ENCODE results near the gene TMIGD2.

Gene TMIGD2

GRCh38 chr19:4324228-4324627 is 22.0 kb upstream of the TMIGD2 start:
- TF ChIP-seq CTCF (conservative IDR thresholded peaks at IDR 0.05; ENCODE audit: low read depth, low read length), result no peak

GRCh38 chr19:4323692-4324091 is 21.5 kb upstream of the TMIGD2 start:
- no peak overlapping the region for H3K4me3 ChIP-seq (ENCODE audit: low read length)
- no peak for DNase-seq (ENCODE audit: low read depth)
- TF ChIP-seq CTCF (conservative IDR thresholded peaks at IDR 0.05; ENCODE audit: low read depth, low read length), result no peak

More at GRCh38 chr19:4324228-4324627, 22.0 kb upstream of the TMIGD2 start:
- no peak for DNase-seq (ENCODE audit: low read depth)
- H3K4me3 ChIP-seq (ENCODE audit: low read length), result no peak overlapping the region

DNA sequence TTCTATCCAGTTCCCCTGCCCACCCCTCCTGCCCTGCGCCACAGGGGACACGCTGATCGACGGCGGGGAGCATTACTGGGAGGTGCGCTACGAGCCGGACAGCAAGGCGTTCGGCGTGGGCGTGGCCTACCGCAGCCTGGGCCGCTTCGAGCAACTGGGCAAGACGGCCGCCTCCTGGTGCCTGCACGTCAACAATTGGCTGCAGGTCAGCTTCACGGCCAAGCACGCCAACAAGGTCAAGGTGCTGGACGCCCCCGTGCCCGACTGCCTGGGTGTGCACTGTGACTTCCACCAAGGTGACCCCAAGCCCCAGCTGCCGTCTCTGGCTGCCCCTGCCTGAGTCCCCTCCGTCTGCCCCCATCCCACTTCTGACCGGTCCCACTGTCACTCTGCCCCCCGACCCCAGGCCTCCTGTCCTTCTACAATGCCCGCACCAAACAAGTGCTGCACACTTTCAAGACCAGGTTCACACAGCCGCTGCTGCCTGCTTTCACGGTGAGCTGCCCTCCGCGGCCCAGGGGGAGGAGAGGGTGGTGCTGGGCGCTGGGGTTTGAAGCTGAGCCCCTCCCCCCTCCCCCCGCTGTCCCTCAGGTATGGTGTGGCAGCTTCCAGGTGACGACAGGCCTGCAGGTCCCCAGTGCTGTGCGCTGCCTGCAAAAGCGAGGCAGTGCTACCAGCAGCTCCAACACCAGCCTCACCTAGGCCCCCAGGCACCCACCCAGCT is 20.9 kb upstream of the TMIGD2 start:
- TF ChIP-seq CTCF (conservative IDR thresholded peaks at IDR 0.05; ENCODE audit: low read depth, low read length), result no peak
- DNase-seq (ENCODE audit: low read depth), result no peak
- no peak overlapping the region for H3K4me3 ChIP-seq (ENCODE audit: low read length)

DNA sequence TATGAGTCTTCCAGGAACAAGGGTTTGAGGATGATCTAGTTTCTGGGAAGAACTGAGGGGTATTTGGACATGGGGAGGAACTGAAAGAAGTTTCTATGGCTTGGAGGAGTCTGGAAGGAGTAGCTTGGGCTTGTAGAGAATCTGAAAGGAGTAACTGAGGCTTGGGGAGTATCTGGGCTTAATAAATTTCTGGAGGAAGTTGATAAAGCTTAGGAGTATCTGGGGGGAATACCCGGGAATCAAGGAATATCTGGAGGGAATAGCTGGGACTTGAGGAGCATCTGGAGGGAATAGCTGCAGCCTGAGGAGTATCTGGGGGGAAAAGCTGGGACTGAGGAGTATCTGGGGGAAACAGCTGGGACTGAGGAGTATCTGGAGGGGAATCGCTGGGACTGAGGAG is 18.2 kb upstream of the TMIGD2 start:
- no peak overlapping the region for H3K4me3 ChIP-seq (ENCODE audit: low read length)
- no peak for DNase-seq (ENCODE audit: low read depth)
- no peak for TF ChIP-seq CTCF (conservative IDR thresholded peaks at IDR 0.05; ENCODE audit: low read depth, low read length)

- H3K4me3 ChIP-seq (ENCODE audit: low read length), result no peak overlapping the region
- no peak for DNase-seq (ENCODE audit: low read depth)
- TF ChIP-seq CTCF (conservative IDR thresholded peaks at IDR 0.05; ENCODE audit: low read depth, low read length), result no peak
Observed at GRCh38 chr19:4319067-4319718, 17.0 kb upstream of the TMIGD2 start.

GRCh38 chr19:4318460-4318859 is 16.3 kb upstream of the TMIGD2 start:
- no peak for DNase-seq (ENCODE audit: low read depth)
- H3K4me3 ChIP-seq (ENCODE audit: low read length), result no peak overlapping the region
- no peak for TF ChIP-seq CTCF (conservative IDR thresholded peaks at IDR 0.05; ENCODE audit: low read depth, low read length)

DNA sequence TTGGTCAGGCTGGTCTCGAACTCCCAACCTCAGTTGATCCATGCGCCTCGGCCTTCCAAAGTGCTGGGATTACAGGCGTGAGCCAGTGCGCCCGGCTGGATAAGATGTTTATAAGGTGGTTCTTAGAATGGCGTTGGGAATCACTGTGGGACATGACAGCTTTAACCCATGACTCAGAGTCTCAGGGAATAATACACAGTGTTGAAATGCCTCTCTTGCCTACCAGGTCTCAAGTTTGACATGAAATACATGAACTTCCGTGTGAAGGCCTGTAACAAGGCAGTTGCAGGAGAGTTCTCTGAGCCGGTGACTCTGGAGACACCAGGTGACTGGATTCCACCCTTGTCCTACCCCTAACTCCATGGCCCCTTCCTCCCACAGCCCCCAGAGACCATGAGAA is 14.8 kb upstream of the TMIGD2 start:
- no peak overlapping the region for H3K4me3 ChIP-seq (ENCODE audit: low read length)
- no peak for TF ChIP-seq CTCF (conservative IDR thresholded peaks at IDR 0.05; ENCODE audit: low read depth, low read length)
- no peak for DNase-seq (ENCODE audit: low read depth)

All from retinal pigment epithelial cell (primary cell).